IMR-90 (cell line): ENCODE results near the gene ETS1. TPM values are rescaled to one million over a fixed set of nuclear protein-coding genes. Genes with fewer than 3 reads are reported as not detected.

Experiments
- CTCF ChIP-seq: conservative IDR thresholded peaks from 2 replicates; pipeline ENCODE4 v1.5.1; 2012; ENCODE audit warnings: mild to moderate bottlenecking, low read depth, low read length, improper control_type of control experiment
- polyA plus RNA-seq, 3 experiments: library from polyadenylated mRNA; depleted of rRNA; stranded (reverse); fragments of >200 nt; gene quantifications; 2 replicates each; pipeline ENCODE4 v1.2.3, GENCODE V29; 2012; ENCODE audit warnings: low replicate concordance in 1 of 3
- total RNA-seq: library from RNA; depleted of rRNA; stranded (reverse); fragments of >200 nt; gene quantifications from 2 replicates; pipeline ENCODE4 v1.2.3, GENCODE V29; 2012

The ETS1 gene
- total and polyA plus RNA-seq, 2 of the 4 experiments (the other 2 are of a cell fraction), result 41.2 to 56.3 TPM

GRCh38 chr11:128630367-128631230 lies 43.2 kb upstream of the ETS1 start (continued):
- TF ChIP-seq CTCF, result peak; percentile 97
